Measurements from ENCODE around the gene VAV2.

The VAV2 gene

GRCh38 chr9:133735931-133736330, 256.2 kb downstream of the VAV2 start:
- no peak for DNase-seq

GRCh38 chr9:133735415-133735775, 256.7 kb downstream of the VAV2 start:
- no peak for DNase-seq

GRCh38 chr9:133734590-133735414, 257.3 kb downstream of the VAV2 start:
- no peak for DNase-seq

- no peak for DNase-seq
Measured at GRCh38 chr9:133733796-133734533, 258.2 kb downstream of the VAV2 start.

- no peak for DNase-seq
Measured at GRCh38 chr9:133733421-133733795, 258.7 kb downstream of the VAV2 start.

GRCh38 chr9:133732639-133733408, 259.3 kb downstream of the VAV2 start:
- DNase-seq: no peak

GRCh38 chr9:133731876-133732638, 260.1 kb downstream of the VAV2 start:
- DNase-seq: no peak

- DNase-seq: no peak
Measured at GRCh38 chr9:133730994-133731715, 261.0 kb downstream of the VAV2 start.

GRCh38 chr9:133729617-133730281, 262.4 kb downstream of the VAV2 start:
- no peak for DNase-seq

GRCh38 chr9:133728856-133729616, 263.1 kb downstream of the VAV2 start:
- DNase-seq: no peak

GRCh38 chr9:133727876-133728441, 264.2 kb downstream of the VAV2 start:
- DNase-seq: no peak

GRCh38 chr9:133727277-133727875, 264.7 kb downstream of the VAV2 start:
- DNase-seq: no peak

GRCh38 chr9:133726401-133727276, 265.5 kb downstream of the VAV2 start:
- DNase-seq: peak in 4 of 5 donors; percentile 27 to 62 (median 46)

GRCh38 chr9:133725886-133726285, 266.2 kb downstream of the VAV2 start:
- no peak for DNase-seq

- no peak for DNase-seq
Measured at GRCh38 chr9:133718563-133719315, 273.4 kb downstream of the VAV2 start.

- peak in 1 of 5 donors; percentile 7 for DNase-seq
Measured at GRCh38 chr9:133717113-133718031, 274.8 kb downstream of the VAV2 start.
